Mesothelial cell of epicardium (in vitro differentiated cells): ENCODE data around the gene NBPF9. TPM values are rescaled to one million over a fixed set of nuclear protein-coding genes. Genes with fewer than 3 reads are reported as not detected.
"Not testable (repeated sequence)": the region's sequence is repeated elsewhere in the genome, so short reads cannot be mapped to it uniquely, and the experiment has no call there.

ENCODE experiments used
- DNase-seq, 2 experiments: peaks; one replicate each; pipeline ENCODE4 v3.0.0; 2021; ENCODE audit warnings: low spot score in 2 of 2; ENCODE audit not compliant: unreplicated experiment in 2 of 2
- H3K27ac Mint-ChIP-seq: 2 replicates; pipeline ENCODE4 v1.8.0; 2021; ENCODE audit warnings: mixed read lengths
- H3K27me3 Mint-ChIP-seq: 2 replicates; pipeline ENCODE4 v1.8.0; 2021; ENCODE audit warnings: low read depth, mixed read lengths
- H3K36me3 Mint-ChIP-seq: 2 replicates; pipeline ENCODE4 v1.8.0; 2021; ENCODE audit warnings: mixed read lengths
- H3K4me1 Mint-ChIP-seq: 2 replicates; pipeline ENCODE4 v1.8.0; 2021; ENCODE audit warnings: mixed read lengths
- H3K4me3 Mint-ChIP-seq: 2 replicates; pipeline ENCODE4 v1.8.0; 2021; ENCODE audit warnings: mild to moderate bottlenecking, moderate library complexity, mixed read lengths
- H3K9me3 Mint-ChIP-seq: 2 replicates; pipeline ENCODE4 v1.8.0; 2021; ENCODE audit warnings: mixed read lengths
- total RNA-seq: library from RNA; stranded (reverse); gene quantifications from 3 replicates; pipeline ENCODE4 v1.2.1, GENCODE V29; 2021

Gene NBPF9
- 43.8 to 45.6 TPM (median 45.3 TPM) in 3 replicates for total RNA-seq

- not testable (repeated sequence) for H3K4me1 Mint-ChIP-seq, H3K36me3 Mint-ChIP-seq, H3K27me3 Mint-ChIP-seq, H3K9me3 Mint-ChIP-seq
- peak within 1 kb of the TSS; percentile 95 for H3K4me3 Mint-ChIP-seq
- peak within 1 kb of the TSS; percentile 96 for H3K27ac Mint-ChIP-seq
- DNase-seq = peak; percentile 22 to 68
Measured at GRCh38 chr1:149103109-149104081, at the start of gene NBPF9. Gene NBPF9, minus strand, starts transcription at chr1:149103551. Its CDS starts 21,412 bp downstream, at chr1:149082139.

DNA sequence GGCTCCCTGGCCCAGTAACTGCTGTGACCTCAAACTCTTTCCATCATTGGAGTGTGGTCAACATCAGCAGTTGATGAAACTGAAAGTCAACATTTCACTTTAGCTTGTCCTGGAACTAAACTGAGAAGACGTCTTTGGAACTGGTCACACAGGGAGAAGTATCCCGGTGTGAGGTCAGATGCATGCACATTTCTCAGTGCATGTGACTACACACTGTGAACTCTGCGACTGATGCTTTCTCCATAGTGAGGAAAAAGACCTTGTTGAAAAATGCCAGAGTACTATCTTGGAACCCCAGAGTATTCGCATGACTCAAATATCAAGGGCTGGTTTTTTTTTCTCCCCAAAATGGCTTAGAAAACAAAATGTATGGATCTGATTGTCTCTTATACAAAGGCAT is 46.6 kb upstream of the NBPF9 start:
- H3K27me3 Mint-ChIP-seq, H3K36me3 Mint-ChIP-seq, H3K4me1 Mint-ChIP-seq, H3K9me3 Mint-ChIP-seq, H3K4me3 Mint-ChIP-seq, H3K27ac Mint-ChIP-seq, DNase-seq: not testable (repeated sequence)

DNA sequence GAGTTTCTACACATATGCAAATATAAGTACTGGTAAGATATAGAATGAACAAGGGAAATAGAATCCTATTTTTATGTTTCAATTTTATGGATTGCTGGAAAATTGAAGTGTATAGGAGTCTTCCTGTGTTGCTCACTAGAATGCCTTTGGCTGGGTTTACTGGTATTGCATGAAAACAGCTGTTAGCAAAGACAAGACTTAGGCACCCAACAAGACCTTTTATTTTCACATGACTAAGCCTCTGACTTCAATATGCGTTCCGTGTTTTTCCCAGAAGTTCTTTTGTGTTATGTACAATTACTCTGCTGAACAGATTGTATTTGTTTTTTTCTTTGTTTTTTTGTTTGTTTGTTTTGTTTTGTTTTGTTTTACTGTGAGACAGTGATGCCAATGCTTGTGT is 34.2 kb upstream of the NBPF9 start:
- not testable (repeated sequence) for DNase-seq, H3K4me3 Mint-ChIP-seq, H3K4me1 Mint-ChIP-seq, H3K27me3 Mint-ChIP-seq, H3K27ac Mint-ChIP-seq, H3K36me3 Mint-ChIP-seq, H3K9me3 Mint-ChIP-seq

DNA sequence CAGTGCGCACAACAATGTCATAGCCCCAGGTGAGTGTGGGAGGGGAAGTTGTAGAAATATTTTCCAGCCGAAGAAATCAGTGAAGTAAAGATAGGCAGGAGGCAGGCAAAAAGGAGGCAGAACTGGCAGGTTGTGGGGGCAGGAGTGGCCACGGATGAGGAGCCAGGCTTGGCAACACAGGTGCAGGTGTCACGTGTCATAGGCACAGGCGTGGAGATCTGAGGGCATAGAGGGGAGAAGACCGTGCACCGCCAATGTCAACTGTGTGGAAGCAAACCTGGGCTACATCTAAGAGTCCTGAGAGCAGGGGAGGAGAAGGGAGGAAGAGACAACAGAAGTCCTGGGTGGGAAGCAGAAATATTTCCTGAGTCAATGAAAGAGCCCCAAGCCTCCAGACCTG is 27.6 kb upstream of the NBPF9 start:
- not testable (repeated sequence) for H3K27ac Mint-ChIP-seq, DNase-seq, H3K9me3 Mint-ChIP-seq, H3K4me1 Mint-ChIP-seq, H3K4me3 Mint-ChIP-seq, H3K27me3 Mint-ChIP-seq, H3K36me3 Mint-ChIP-seq

- H3K9me3 Mint-ChIP-seq, H3K27me3 Mint-ChIP-seq, DNase-seq, H3K4me3 Mint-ChIP-seq, H3K27ac Mint-ChIP-seq, H3K36me3 Mint-ChIP-seq, H3K4me1 Mint-ChIP-seq: not testable (repeated sequence)
Measured at GRCh38 chr1:149129245-149129644, 25.9 kb upstream of the NBPF9 start.

GRCh38 chr1:149126555-149127145 is 23.3 kb upstream of the NBPF9 start:
- not testable (repeated sequence) for H3K27me3 Mint-ChIP-seq, DNase-seq, H3K9me3 Mint-ChIP-seq, H3K4me3 Mint-ChIP-seq, H3K36me3 Mint-ChIP-seq, H3K27ac Mint-ChIP-seq, H3K4me1 Mint-ChIP-seq

- H3K9me3 Mint-ChIP-seq, DNase-seq, H3K36me3 Mint-ChIP-seq, H3K4me1 Mint-ChIP-seq, H3K27me3 Mint-ChIP-seq: not testable (repeated sequence)
- Mint-ChIP-seq H3K4me3 (peak overlapping the region; percentile 49), H3K27ac (peak overlapping the region; percentile 73)
Measured at GRCh38 chr1:149123948-149124926, 20.9 kb upstream of the NBPF9 start.

DNA sequence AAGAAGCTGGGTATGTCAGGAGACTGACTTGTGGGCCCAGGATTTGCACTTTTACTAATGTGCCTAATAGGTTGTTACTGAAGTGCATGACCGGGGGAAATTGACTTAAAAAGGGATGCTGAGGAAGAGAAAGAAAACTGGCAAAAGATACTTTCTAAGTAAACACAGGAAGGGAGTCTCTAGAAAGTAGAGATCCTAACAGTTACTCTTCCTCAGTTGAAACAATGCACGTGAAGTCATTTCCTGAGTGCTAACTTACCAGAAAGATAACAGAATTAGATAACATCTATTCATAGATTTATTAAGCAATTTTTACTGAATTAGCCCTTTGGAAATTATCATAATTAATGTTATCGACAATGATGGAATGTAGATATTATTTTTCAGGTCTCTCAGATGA is 9.5 kb upstream of the NBPF9 start:
- not testable (repeated sequence) for H3K27ac Mint-ChIP-seq, H3K27me3 Mint-ChIP-seq, H3K9me3 Mint-ChIP-seq, H3K36me3 Mint-ChIP-seq, H3K4me3 Mint-ChIP-seq, DNase-seq, H3K4me1 Mint-ChIP-seq

- H3K27me3 Mint-ChIP-seq, H3K36me3 Mint-ChIP-seq, H3K4me1 Mint-ChIP-seq, H3K9me3 Mint-ChIP-seq, H3K4me3 Mint-ChIP-seq, DNase-seq, H3K27ac Mint-ChIP-seq: not testable (repeated sequence)
Measured at GRCh38 chr1:149110343-149110742, 7.0 kb upstream of the NBPF9 start.

GRCh38 chr1:149102574-149102973 is 777 bp downstream of the NBPF9 start:
- H3K27ac Mint-ChIP-seq, H3K9me3 Mint-ChIP-seq, DNase-seq, H3K4me1 Mint-ChIP-seq, H3K27me3 Mint-ChIP-seq, H3K36me3 Mint-ChIP-seq: not testable (repeated sequence)
- peak overlapping the region; percentile 64 for H3K4me3 Mint-ChIP-seq

DNA sequence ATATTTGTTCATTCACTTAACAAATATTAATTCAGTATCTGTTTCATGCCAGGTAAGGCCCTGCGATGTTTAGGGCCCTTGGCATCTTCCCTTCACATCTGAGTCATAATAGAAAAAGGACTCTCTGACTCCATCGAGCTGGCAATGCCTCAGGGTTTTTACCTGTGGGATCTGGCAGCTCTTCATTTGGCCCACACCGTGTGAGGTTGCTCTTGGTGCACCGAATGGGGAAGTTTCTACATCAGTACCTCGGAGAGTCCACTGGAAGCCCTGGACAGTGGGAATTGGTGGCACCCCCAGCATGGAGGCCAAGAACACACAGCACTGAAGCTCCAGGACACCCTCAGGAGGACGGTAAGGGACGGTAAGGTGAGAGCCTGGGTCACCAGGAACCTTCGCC is 5.1 kb downstream of the NBPF9 start:
- not testable (repeated sequence) for H3K27me3 Mint-ChIP-seq, H3K4me1 Mint-ChIP-seq, H3K27ac Mint-ChIP-seq, DNase-seq, H3K36me3 Mint-ChIP-seq, H3K9me3 Mint-ChIP-seq, H3K4me3 Mint-ChIP-seq

- H3K9me3 Mint-ChIP-seq, H3K27me3 Mint-ChIP-seq, H3K36me3 Mint-ChIP-seq, H3K4me1 Mint-ChIP-seq, H3K27ac Mint-ChIP-seq, H3K4me3 Mint-ChIP-seq, DNase-seq: not testable (repeated sequence)
Measured at GRCh38 chr1:149093155-149093554, 10.2 kb downstream of the NBPF9 start.

GRCh38 chr1:149075505-149076127 is 27.7 kb downstream of the NBPF9 start:
- not testable (repeated sequence) for H3K4me3 Mint-ChIP-seq, DNase-seq

More at GRCh38 chr1:149075505-149076127, 27.7 kb downstream of the NBPF9 start:
- H3K4me1 Mint-ChIP-seq, H3K9me3 Mint-ChIP-seq, H3K36me3 Mint-ChIP-seq, H3K27me3 Mint-ChIP-seq, H3K27ac Mint-ChIP-seq: not testable (repeated sequence)
